Ascending aorta (tissue), 2 donors: ENCODE measurements around the gene NGFR. TPM values are rescaled to one million over a fixed set of nuclear protein-coding genes. Genes with fewer than 3 reads are reported as not detected.

ENCODE experiments used
- DNase-seq, 2 donors: peaks; one replicate each; pipeline ENCODE4 v3.0.0-alpha.2; 2019; ENCODE audit warnings: low spot score in 2 of 2
- H3K27ac ChIP-seq, 2 donors: fragments of 200-600 bp; sonication (generic); one replicate each; pipeline ENCODE4 v1.5.1; 2016 to 2017; ENCODE audit warnings: mild to moderate bottlenecking in 1 of 2
- H3K27me3 ChIP-seq: fragments of 200-600 bp; sonication (generic); one replicate; pipeline ENCODE4 v1.5.1; 2017
- H3K36me3 ChIP-seq, 2 donors: fragments of 200-600 bp; sonication (generic); one replicate each; pipeline ENCODE4 v1.5.1; 2016
- H3K4me1 ChIP-seq, 2 donors: fragments of 200-600 bp; sonication (generic); one replicate each; pipeline ENCODE4 v1.5.1; 2016 to 2017; ENCODE audit warnings: mild to moderate bottlenecking in 1 of 2
- H3K4me3 ChIP-seq, 2 donors: fragments of 200-600 bp; sonication (generic); one replicate each; pipeline ENCODE4 v1.5.1; 2016 to 2017; ENCODE audit warnings: mild to moderate bottlenecking in 1 of 2
- H3K9me3 ChIP-seq, 2 donors: fragments of 200-600 bp; sonication (generic); one replicate each; pipeline ENCODE4 v1.5.1; 2016
- CTCF ChIP-seq, 3 experiments: fragments of 200-600 bp in 2 of 3; fragments of 450-650 bp in 1 of 3; sonication (generic) in 2 of 3; IDR thresholded peaks; one replicate each; pipeline ENCODE4 v1.5.1; 2016 to 2019; ENCODE audit warnings: antibody characterized with exemption in 3 of 3, mild to moderate bottlenecking in 1 of 3, moderate library complexity in 1 of 3
- intact Hi-C: fragments of 100-400 bp; cut with DNase I; formaldehyde crosslinking; loops from one replicate; pipeline ENCODE4 v1.15.1; 2023
- total RNA-seq: library from RNA; depleted of rRNA; stranded (reverse); fragments of >200 nt; gene quantifications from one replicate; pipeline ENCODE4 v1.1.0, GENCODE V29; 2016

The NGFR gene
- total RNA-seq, 1 donor from 2014 or later = 53.0 TPM

DNA sequence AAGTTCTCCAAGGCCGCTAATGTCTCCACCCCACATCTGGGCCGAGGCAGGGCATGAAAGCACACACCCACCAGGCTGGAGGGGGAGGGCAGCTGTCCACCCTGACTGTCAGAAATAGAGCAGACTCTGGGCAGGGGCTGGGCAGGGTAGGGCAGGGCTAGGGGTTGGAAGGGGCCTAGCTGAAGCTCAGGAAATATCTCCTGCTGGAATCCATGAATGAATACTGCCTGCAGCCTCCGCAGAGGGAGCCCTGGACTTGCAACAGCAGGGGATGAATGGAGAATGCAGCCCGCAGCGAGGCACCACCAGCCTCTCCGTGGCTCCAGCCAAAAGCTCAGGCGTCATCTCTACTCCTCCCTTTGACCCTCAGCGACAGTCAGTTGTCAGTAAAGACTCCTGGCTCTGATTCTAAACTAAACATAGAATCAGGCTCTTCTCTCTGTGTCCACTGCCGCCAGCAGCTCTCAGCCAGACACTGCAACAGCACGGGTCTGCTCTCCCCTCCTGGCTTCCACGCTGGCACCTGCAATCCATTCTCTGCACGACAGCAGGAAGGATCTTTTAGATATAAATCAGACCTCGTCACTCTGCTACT is 23.9 kb upstream of the NGFR start:
- Histone ChIP-seq H3K4me1 (peaks cover 0 to 2% of the 10 kb centered on the region in 2 donors), H3K9me3 (no peaks in the 10 kb centered on the region), H3K4me3 (no peak overlapping the region), H3K27me3 (no peaks in the 10 kb centered on the region), H3K36me3 (no peaks in the 10 kb centered on the region), H3K27ac (no peak overlapping the region)
- DNase-seq = no peak
- TF ChIP-seq CTCF (IDR thresholded peaks at IDR 0.05) = no peak
- intact Hi-C loops = no loop called here

- DNase-seq = no peak
- intact Hi-C loops = no loop called here
- Histone ChIP-seq H3K27ac (no peak overlapping the region), H3K27me3 (no peaks in the 10 kb centered on the region), H3K9me3 (no peaks in the 10 kb centered on the region), H3K36me3 (no peaks in the 10 kb centered on the region), H3K4me3 (no peak overlapping the region), H3K4me1 (peaks cover 0 to 2% of the 10 kb centered on the region in 2 donors)
- TF ChIP-seq CTCF (IDR thresholded peaks at IDR 0.05) = no peak
Measured at GRCh38 chr17:49471769-49472168, 23.3 kb upstream of the NGFR start.

GRCh38 chr17:49472527-49472926 is 22.6 kb upstream of the NGFR start:
- no peak for DNase-seq
- Histone ChIP-seq H3K4me3 (no peak overlapping the region), H3K4me1 (peaks cover 0 to 2% of the 10 kb centered on the region in 2 donors), H3K27ac (no peak overlapping the region), H3K36me3 (no peaks in the 10 kb centered on the region), H3K27me3 (no peaks in the 10 kb centered on the region), H3K9me3 (no peaks in the 10 kb centered on the region)
- intact Hi-C loops = no loop called here
- TF ChIP-seq CTCF (IDR thresholded peaks at IDR 0.05) = no peak

DNA sequence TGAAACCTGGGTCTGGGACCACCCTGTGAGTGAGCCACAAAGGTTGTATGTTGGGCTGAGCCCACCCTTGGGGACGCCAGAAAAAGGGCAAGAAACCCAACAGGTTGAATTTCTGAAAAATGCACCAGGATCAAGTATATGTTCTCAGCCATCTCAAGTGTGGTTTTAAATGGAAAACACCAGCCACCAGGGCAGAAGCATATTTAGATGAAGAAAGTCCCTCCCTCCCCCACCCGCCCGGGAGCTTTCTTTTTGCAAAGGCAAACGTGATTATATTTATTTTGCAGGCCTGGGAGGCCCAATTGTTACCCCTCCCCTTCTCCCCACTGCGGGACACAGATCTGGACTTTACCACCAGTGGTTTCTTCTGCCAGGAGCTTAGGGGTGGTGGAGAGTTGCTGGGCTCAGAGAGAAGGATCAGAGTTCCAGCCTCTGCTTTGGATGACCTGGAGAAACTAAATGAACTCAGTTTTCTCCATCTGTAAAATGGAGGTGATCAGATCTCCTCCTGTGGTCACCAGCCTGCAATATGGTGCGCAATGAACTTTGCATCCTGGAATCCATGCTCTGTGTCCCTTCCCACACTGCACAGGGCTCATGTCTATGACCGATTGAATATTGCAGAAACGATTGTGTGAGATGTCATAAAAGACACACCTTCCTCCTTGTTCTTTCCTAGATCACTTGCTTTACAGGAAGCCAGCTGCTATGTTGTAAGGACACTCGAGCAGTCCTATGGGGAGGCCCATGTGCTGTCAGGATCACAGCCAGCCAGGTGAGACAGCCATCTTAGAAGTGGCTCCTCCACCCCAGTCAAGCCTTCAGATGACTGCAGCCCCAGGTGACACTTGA is 21.0 kb upstream of the NGFR start:
- no peak for TF ChIP-seq CTCF (IDR thresholded peaks at IDR 0.05)
- Histone ChIP-seq H3K36me3 (no peaks in the 10 kb centered on the region), H3K27me3 (no peaks in the 10 kb centered on the region), H3K4me3 (no peak overlapping the region), H3K4me1 (peaks cover 0 to 2% of the 10 kb centered on the region in 2 donors), H3K27ac (no peak overlapping the region), H3K9me3 (no peaks in the 10 kb centered on the region)
- no peak for DNase-seq
- intact Hi-C loops = no loop called here

GRCh38 chr17:49477709-49478108 is 17.4 kb upstream of the NGFR start:
- intact Hi-C loops = no loop called here
- Histone ChIP-seq H3K4me1 (no peaks in the 10 kb centered on the region), H3K9me3 (no peaks in the 10 kb centered on the region), H3K27ac (no peak overlapping the region), H3K27me3 (no peaks in the 10 kb centered on the region), H3K4me3 (no peak overlapping the region), H3K36me3 (no peaks in the 10 kb centered on the region)
- DNase-seq = no peak
- TF ChIP-seq CTCF (IDR thresholded peaks at IDR 0.05) = no peak
